Measurements from ENCODE around the gene PIEZO2. TPM values are rescaled to one million over a fixed set of nuclear protein-coding genes. Genes with fewer than 3 reads are reported as not detected.

Gene PIEZO2
- total RNA-seq, 1 experiment from 2014 or later, result 10.7 TPM

GRCh38 chr18:11096839-11097750, 52.3 kb downstream of the PIEZO2 start (continued):
- TF ChIP-seq HMGA2 (CRISPR knock-in tag; IDR thresholded peaks at IDR 0.05), result no peak
- no peak for TF ChIP-seq CREM (CRISPR knock-in tag; IDR thresholded peaks at IDR 0.05)
- no peak for TF ChIP-seq ZNF232 (CRISPR knock-in tag; IDR thresholded peaks at IDR 0.05)
- no peak for TF ChIP-seq JAZF1 (CRISPR knock-in tag; IDR thresholded peaks at IDR 0.05)

GRCh38 chr18:11096411-11096810, 53.0 kb downstream of the PIEZO2 start:
- ATAC-seq (no peak), DNase-seq (ENCODE audit: low spot score) (no peak)
- Mint-ChIP-seq H3K4me1 (peaks cover 24% of the 10 kb centered on the region), H3K4me3 (no peak overlapping the region), H3K27ac (no peak overlapping the region), H3K27me3 (ENCODE audit: low read depth) (no peaks in the 10 kb centered on the region), H3K36me3 (no peaks in the 10 kb centered on the region), H3K9me3 (peaks cover 3% of the 10 kb centered on the region; the same call in 1 of the 2 replicates)
- ChIA-PET CTCF (no interaction called here), POLR2A (no interaction called here)
- TF ChIP-seq FOXJ3 (CRISPR knock-in tag; IDR thresholded peaks at IDR 0.05; ENCODE audit: borderline replicate concordance) (no peak), TP53 (CRISPR knock-in tag; IDR thresholded peaks at IDR 0.05) (no peak), CREB1 (CRISPR knock-in tag; IDR thresholded peaks at IDR 0.05) (no peak), ZNF423 (CRISPR knock-in tag; IDR thresholded peaks at IDR 0.05) (no peak), ZNF396 (CRISPR knock-in tag; IDR thresholded peaks at IDR 0.05; ENCODE audit: borderline replicate concordance) (no peak), JUN (CRISPR knock-in tag; IDR thresholded peaks at IDR 0.05) (no peak), ZNF416 (CRISPR knock-in tag; IDR thresholded peaks at IDR 0.05) (no peak), OVOL2 (CRISPR knock-in tag; IDR thresholded peaks at IDR 0.05; ENCODE audit: borderline replicate concordance) (no peak), ZNF232 (CRISPR knock-in tag; IDR thresholded peaks at IDR 0.05) (no peak), NFE2L1 (CRISPR knock-in tag; IDR thresholded peaks at IDR 0.05) (no peak)
- TF ChIP-seq, protein P1, sequence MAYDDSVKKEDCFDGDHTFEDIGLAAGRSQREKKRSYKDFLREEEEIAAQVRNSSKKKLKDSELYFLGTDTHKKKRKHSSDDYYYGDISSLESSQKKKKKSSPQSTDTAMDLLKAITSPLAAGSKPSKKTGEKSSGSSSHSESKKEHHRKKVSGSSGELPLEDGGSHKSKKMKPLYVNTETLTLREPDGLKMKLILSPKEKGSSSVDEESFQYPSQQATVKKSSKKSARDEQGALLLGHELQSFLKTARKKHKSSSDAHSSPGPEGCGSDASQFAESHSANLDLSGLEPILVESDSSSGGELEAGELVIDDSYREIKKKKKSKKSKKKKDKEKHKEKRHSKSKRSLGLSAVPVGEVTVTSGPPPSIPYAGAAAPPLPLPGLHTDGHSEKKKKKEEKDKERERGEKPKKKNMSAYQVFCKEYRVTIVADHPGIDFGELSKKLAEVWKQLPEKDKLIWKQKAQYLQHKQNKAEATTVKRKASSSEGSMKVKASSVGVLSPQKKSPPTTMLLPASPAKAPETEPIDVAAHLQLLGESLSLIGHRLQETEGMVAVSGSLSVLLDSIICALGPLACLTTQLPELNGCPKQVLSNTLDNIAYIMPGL (CRISPR knock-in tag; IDR thresholded peaks at IDR 0.05), result no peak
- TF ChIP-seq, protein P2, sequence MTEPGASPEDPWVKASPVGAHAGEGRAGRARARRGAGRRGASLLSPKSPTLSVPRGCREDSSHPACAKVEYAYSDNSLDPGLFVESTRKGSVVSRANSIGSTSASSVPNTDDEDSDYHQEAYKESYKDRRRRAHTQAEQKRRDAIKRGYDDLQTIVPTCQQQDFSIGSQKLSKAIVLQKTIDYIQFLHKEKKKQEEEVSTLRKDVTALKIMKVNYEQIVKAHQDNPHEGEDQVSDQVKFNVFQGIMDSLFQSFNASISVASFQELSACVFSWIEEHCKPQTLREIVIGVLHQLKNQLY (CRISPR knock-in tag; IDR thresholded peaks at IDR 0.05), result no peak
- TF ChIP-seq, protein P3, sequence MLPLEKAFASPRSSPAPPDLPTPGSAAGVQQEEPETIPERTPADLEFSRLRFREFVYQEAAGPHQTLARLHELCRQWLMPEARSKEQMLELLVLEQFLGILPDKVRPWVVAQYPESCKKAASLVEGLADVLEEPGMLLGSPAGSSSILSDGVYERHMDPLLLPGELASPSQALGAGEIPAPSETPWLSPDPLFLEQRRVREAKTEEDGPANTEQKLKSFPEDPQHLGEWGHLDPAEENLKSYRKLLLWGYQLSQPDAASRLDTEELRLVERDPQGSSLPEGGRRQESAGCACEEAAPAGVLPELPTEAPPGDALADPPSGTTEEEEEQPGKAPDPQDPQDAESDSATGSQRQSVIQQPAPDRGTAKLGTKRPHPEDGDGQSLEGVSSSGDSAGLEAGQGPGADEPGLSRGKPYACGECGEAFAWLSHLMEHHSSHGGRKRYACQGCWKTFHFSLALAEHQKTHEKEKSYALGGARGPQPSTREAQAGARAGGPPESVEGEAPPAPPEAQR (CRISPR knock-in tag; IDR thresholded peaks at IDR 0.05), result no peak
- TF ChIP-seq, protein P4, sequence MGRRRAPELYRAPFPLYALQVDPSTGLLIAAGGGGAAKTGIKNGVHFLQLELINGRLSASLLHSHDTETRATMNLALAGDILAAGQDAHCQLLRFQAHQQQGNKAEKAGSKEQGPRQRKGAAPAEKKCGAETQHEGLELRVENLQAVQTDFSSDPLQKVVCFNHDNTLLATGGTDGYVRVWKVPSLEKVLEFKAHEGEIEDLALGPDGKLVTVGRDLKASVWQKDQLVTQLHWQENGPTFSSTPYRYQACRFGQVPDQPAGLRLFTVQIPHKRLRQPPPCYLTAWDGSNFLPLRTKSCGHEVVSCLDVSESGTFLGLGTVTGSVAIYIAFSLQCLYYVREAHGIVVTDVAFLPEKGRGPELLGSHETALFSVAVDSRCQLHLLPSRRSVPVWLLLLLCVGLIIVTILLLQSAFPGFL (CRISPR knock-in tag; IDR thresholded peaks at IDR 0.05; ENCODE audit: borderline replicate concordance), result no peak

- Mint-ChIP-seq H3K4me1 (peaks cover 24% of the 10 kb centered on the region), H3K36me3 (no peaks in the 10 kb centered on the region), H3K27ac (no peak overlapping the region), H3K9me3 (peaks cover 3% of the 10 kb centered on the region; the same call in 1 of the 2 replicates), H3K27me3 (ENCODE audit: low read depth) (no peaks in the 10 kb centered on the region), H3K4me3 (no peak overlapping the region)
- no peak for ATAC-seq
- no peak for TF ChIP-seq EMX1 (CRISPR knock-in tag; IDR thresholded peaks at IDR 0.05)
- ChIA-PET CTCF (no interaction called here), POLR2A (no interaction called here)
- no peak for DNase-seq (ENCODE audit: low spot score)
Observed at GRCh38 chr18:11095674-11096293, 53.6 kb downstream of the PIEZO2 start.
